DMS114 treated with DMSO at 0.1 percent for 48 hours (cell line): ENCODE data around the gene RNASE2.
A peak's percentile ranks its signal among the peaks of the same experiment; 100 is the strongest.
"Not testable (repeated sequence)": the region's sequence is repeated elsewhere in the genome, so short reads cannot be mapped to it uniquely, and the experiment has no call there.

Experiments
- DNase-seq: peaks from one replicate; lab custom pipeline; 2025; ENCODE audit not compliant: unreplicated experiment; lab: John Stamatoyannopoulos, UW

Gene RNASE2

GRCh38 chr14:20954736-20955537 lies at the start of gene RNASE2:
TSS of gene RNASE2 (plus strand) at chr14:20955487. CDS start at chr14:20955772, 285 bp downstream.
- not testable (repeated sequence) for DNase-seq

- DNase-seq = no peak
Observed at GRCh38 chr14:20905676-20906075, 49.6 kb upstream of the RNASE2 start.

GRCh38 chr14:20907214-20907613 lies 48.1 kb upstream of the RNASE2 start:
- no peak for DNase-seq

- DNase-seq = not testable (repeated sequence)
Observed at GRCh38 chr14:20910822-20911221, 44.5 kb upstream of the RNASE2 start.

GRCh38 chr14:20919038-20919756 lies 36.1 kb upstream of the RNASE2 start:
- DNase-seq = not testable (repeated sequence)

- not testable (repeated sequence) for DNase-seq
Observed at GRCh38 chr14:20923766-20924297, 31.5 kb upstream of the RNASE2 start.

- no peak for DNase-seq
Observed at GRCh38 chr14:20934148-20934762, 21.0 kb upstream of the RNASE2 start.

- no peak for DNase-seq
Observed at GRCh38 chr14:20935303-20935984, 19.8 kb upstream of the RNASE2 start.

- DNase-seq = not testable (repeated sequence)
Observed at GRCh38 chr14:20945146-20945545, 10.1 kb upstream of the RNASE2 start.

- DNase-seq = not testable (repeated sequence)
Observed at GRCh38 chr14:20946707-20947106, 8.6 kb upstream of the RNASE2 start.

GRCh38 chr14:20955538-20955873 lies 219 bp downstream of the RNASE2 start:
- not testable (repeated sequence) for DNase-seq

- DNase-seq = no peak
Observed at GRCh38 chr14:20956376-20956976, 1.2 kb downstream of the RNASE2 start.

- DNase-seq = not testable (repeated sequence)
Observed at GRCh38 chr14:20958946-20959345, 3.7 kb downstream of the RNASE2 start.

- no peak for DNase-seq
Observed at GRCh38 chr14:20969336-20969735, 14.0 kb downstream of the RNASE2 start.

- no peak for DNase-seq
Observed at GRCh38 chr14:20970647-20970982, 15.3 kb downstream of the RNASE2 start.

GRCh38 chr14:20970983-20971704 lies 15.9 kb downstream of the RNASE2 start:
- peak; percentile 61 for DNase-seq

GRCh38 chr14:20971705-20972021 lies 16.4 kb downstream of the RNASE2 start:
- DNase-seq = no peak

GRCh38 chr14:20973501-20973900 lies 18.2 kb downstream of the RNASE2 start:
- DNase-seq = no peak

- no peak for DNase-seq
Observed at GRCh38 chr14:20976291-20976690, 21.0 kb downstream of the RNASE2 start.

- no peak for DNase-seq
Observed at GRCh38 chr14:20978687-20979086, 23.4 kb downstream of the RNASE2 start.
